BLaER1 treated with 17β-estradiol and CSF1 and Interleukin-3, amounts not matched to agents 10 nM and 100 nM (cell line): Measurements from ENCODE around the gene COPS4.

ENCODE experiments used
- H3K27ac ChIP-seq, 11 experiments: shearing (Covaris generic); formaldehyde crosslinking; 2 replicates each; pipeline ENCODE4 v1.8.1; 2022
- H3K27me3 ChIP-seq, 11 experiments: shearing (Covaris generic); formaldehyde crosslinking; 2 replicates each; pipeline ENCODE4 v1.8.1; 2022
- H3K36me3 ChIP-seq, 11 experiments: shearing (Covaris generic); formaldehyde crosslinking; 2 replicates each; pipeline ENCODE4 v1.8.1; 2022
- H3K4me1 ChIP-seq, 10 experiments: shearing (Covaris generic); formaldehyde crosslinking; 2 replicates each; pipeline ENCODE4 v1.8.1; 2022
- H3K4me2 ChIP-seq, 11 experiments: shearing (Covaris generic); formaldehyde crosslinking; 2 replicates each; pipeline ENCODE4 v1.8.1; 2022
- H3K4me3 ChIP-seq, 10 experiments: shearing (Covaris generic); formaldehyde crosslinking; 2 replicates each; pipeline ENCODE4 v1.8.1; 2022
- H3K9ac ChIP-seq, 11 experiments: shearing (Covaris generic); formaldehyde crosslinking; 2 replicates each; pipeline ENCODE4 v1.8.1; 2022
- H3K9me3 ChIP-seq, 11 experiments: shearing (Covaris generic); formaldehyde crosslinking; replicated peaks in 1 of 11; 2 replicates each; pipeline ENCODE4 v1.8.1; 2022
- H4K20me1 ChIP-seq, 11 experiments: shearing (Covaris generic); formaldehyde crosslinking; 2 replicates each; pipeline ENCODE4 v1.8.1; 2022
- Cebpa-rat ChIP-seq, 11 experiments: shearing (Covaris generic); IDR thresholded peaks; 2 replicates each; pipeline ENCODE4 v1.8.1; 2022

The COPS4 gene

DNA sequence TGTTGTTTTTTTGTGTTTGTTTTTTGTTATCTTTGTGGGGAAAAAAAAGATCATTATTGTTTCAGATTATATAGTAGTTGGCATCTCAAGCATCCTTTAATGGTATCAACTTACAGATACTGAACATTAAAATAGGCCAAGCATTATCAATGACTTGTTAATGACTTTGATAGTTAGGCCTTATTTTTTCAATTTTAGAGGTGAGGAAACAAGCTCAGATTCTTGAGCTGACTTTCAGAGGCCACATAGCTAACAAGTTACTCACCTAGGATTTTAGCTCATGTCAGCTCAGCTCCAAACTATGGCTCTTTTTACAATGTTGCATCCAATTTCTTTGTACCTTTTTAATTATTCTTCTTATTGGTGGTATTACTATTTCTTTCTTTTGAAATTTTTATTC lies 80.0 kb downstream of the COPS4 start:
- Histone ChIP-seq H3K36me3 (no peaks in the 10 kb centered on the region), H4K20me1 (no peaks in the 10 kb centered on the region), H3K4me3 (no peak overlapping the region), H3K27ac (peak overlapping the region in 5 of 11 experiments; percentile 1 to 35 (median 22); a peak in 6 of 22 replicates), H3K9ac (no peak overlapping the region), H3K4me1 (peaks cover 42 to 64% (median 50%) of the 10 kb centered on the region in 10 experiments), H3K9me3 (no peaks in the 10 kb centered on the region), H3K4me2 (peak overlapping the region in 6 of 11 experiments; percentile 2 to 56 (median 44); a peak in 11 of 22 replicates), H3K27me3 (peaks cover 0 to 2% (median 0%) of the 10 kb centered on the region in 11 experiments; a peak in 3 of 22 replicates)
- TF ChIP-seq Cebpa-rat (IDR thresholded peaks at IDR 0.05), result no peak

DNA sequence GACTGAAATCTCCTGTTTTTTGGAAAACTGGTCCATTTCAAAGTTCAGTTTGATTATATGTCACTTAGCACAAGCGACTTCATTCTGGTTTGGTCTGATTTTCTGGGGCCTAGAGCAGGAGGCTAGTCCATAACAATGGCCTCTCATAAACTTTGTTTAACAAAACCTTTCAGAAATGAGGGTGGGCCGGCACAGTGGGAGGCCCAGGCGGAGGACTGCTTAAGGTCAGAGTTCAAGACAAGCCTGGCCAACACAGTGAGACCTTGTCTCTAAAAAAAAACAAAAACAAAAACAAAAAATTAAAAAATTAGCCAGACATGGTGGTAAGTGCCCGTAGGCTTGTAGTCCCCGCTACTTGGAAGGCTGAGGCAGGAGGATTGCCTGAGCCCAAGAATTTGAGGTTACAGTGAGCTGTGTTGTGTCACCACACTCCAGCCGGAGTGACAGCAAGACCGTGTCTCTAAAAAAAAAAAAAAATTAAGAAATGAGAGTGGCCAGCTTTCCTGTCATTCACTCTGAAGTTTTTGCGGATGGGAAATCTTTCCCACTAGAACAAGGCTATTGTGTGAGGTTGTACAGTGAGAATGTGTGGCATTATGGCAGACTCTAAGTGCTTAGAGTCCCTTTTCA lies 80.8 kb downstream of the COPS4 start:
- no peaks in the 10 kb centered on the region for H3K36me3 ChIP-seq
- H4K20me1 ChIP-seq, result no peaks in the 10 kb centered on the region
- no peaks in the 10 kb centered on the region for H3K27me3 ChIP-seq
- no peak overlapping the region for H3K9ac ChIP-seq
- H3K27ac ChIP-seq, result peak overlapping the region in 1 of 11 experiments; percentile 21; a peak in 1 of 22 replicates
- no peaks in the 10 kb centered on the region; a peak in 1 of 22 replicates for H3K9me3 ChIP-seq
- no peak overlapping the region for H3K4me3 ChIP-seq
- TF ChIP-seq Cebpa-rat (IDR thresholded peaks at IDR 0.05), result no peak
- H3K4me1 ChIP-seq, result peaks cover 35 to 56% (median 43%) of the 10 kb centered on the region in 10 experiments
- H3K4me2 ChIP-seq, result no peak overlapping the region

DNA sequence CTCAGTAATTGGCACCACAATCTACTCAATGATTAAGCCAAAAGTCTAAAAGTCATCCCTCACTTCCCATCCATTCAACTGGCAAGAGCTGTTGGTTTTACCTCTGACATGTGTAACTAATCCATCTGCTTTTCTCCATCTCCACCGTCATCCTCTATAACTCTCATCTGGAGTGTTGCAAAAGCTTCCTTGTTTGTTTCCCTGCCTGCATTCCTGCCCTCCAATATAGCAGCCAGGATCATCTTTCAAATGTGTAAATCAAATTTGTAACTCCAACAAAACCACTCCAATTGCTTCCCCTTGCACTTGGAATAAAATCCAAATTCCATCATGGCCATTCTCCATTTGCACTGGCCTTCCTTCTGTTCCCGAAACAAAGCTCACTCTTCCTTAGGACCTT lies 83.9 kb downstream of the COPS4 start:
- Histone ChIP-seq H3K36me3 (peaks cover 0 to 4% (median 0%) of the 10 kb centered on the region in 11 experiments; a peak in 2 of 22 replicates), H3K4me1 (peaks cover 8 to 45% (median 29%) of the 10 kb centered on the region in 10 experiments), H3K4me3 (no peak overlapping the region), H3K9me3 (peaks cover 5 to 31% (median 18%) of the 10 kb centered on the region in 11 experiments; a peak in 17 of 22 replicates), H4K20me1 (no peaks in the 10 kb centered on the region), H3K9ac (no peak overlapping the region), H3K27me3 (no peaks in the 10 kb centered on the region), H3K4me2 (peak overlapping the region in 2 of 11 experiments; percentile 41 to 60; a peak in 4 of 22 replicates), H3K27ac (peak overlapping the region in 1 of 11 experiments; percentile 22; a peak in 2 of 22 replicates)
- no peak for TF ChIP-seq Cebpa-rat (IDR thresholded peaks at IDR 0.05)

DNA sequence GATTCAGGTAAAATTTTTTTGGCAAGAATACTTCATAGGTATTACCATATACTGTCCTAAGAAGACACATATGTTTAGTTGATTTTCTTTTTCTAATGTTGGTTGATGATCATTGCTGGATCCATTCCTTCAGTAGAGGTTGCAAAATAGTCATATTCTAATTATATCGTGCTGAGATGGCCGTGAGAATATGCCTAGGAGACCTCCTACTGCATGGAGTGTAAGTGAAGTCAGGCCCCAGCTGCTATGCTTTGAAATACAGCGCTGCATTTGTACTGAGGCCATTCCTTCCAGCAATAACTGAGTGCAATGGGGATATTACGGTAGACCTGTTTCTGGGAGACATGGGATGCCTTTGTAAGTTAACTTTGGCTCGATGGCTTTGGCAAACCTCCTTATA lies 86.3 kb downstream of the COPS4 start:
- H3K4me2 ChIP-seq, result peak overlapping the region in 5 of 11 experiments; percentile 2 to 47 (median 22); a peak in 5 of 22 replicates
- no peak for TF ChIP-seq Cebpa-rat (IDR thresholded peaks at IDR 0.05)
- H3K4me1 ChIP-seq, result peaks cover 6 to 52% (median 35%) of the 10 kb centered on the region in 10 experiments; a peak in 18 of 20 replicates
- H3K9me3 ChIP-seq, result peaks cover 5 to 53% (median 21%) of the 10 kb centered on the region in 11 experiments; a peak in 17 of 22 replicates
- H3K27me3 ChIP-seq, result no peaks in the 10 kb centered on the region
- peaks cover 0 to 4% (median 0%) of the 10 kb centered on the region in 11 experiments; a peak in 2 of 22 replicates for H3K36me3 ChIP-seq
- H3K9ac ChIP-seq, result no peak overlapping the region
- peak overlapping the region in 5 of 11 experiments; percentile 16 to 93 (median 52); a peak in 10 of 22 replicates for H3K27ac ChIP-seq
- H4K20me1 ChIP-seq, result no peaks in the 10 kb centered on the region
- no peak overlapping the region for H3K4me3 ChIP-seq

DNA sequence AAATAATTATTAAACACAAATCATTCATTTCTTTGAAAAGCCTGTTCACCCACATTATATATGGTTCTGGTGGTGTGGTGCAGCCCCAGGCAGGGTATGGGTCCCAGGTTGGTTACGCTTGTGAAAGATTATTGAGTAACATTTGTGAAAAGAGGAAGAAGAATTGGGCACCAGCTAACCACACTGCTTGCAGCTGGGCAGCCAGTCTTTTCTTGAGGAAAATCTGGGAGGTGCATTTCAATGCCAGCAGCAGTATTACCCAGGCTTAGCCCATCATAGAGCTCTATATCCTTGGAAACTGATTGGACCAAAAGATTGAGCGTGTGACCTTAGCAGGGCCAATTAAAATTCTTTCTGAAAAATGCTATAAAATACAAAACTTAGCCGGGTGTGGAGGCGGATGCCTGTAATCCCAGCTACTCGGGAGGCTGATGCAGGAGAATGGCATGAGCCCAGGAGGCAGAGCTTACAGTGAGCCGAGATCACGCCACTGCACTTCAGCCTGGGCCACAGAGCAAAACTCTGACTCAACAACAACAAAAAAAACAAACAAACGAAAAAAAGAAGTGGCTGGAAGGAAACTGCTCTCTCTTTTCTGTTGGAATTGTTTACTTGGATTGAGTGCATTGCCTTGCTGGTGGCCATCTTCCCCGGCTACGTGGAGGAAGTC lies 89.3 kb downstream of the COPS4 start:
- Histone ChIP-seq H4K20me1 (no peaks in the 10 kb centered on the region), H3K27me3 (no peaks in the 10 kb centered on the region), H3K4me1 (peaks cover 6 to 76% (median 51%) of the 10 kb centered on the region in 10 experiments; a peak in 18 of 20 replicates), H3K4me3 (peak overlapping the region in 3 of 10 experiments; percentile 19 to 51 (median 25); a peak in 1 of 20 replicates), H3K36me3 (peaks cover 0 to 4% (median 0%) of the 10 kb centered on the region in 11 experiments; a peak in 2 of 22 replicates), H3K27ac (peak overlapping the region; percentile 68 to 94 (median 90); a peak in 21 of 22 replicates), H3K9me3 (peaks cover 12 to 74% (median 33%) of the 10 kb centered on the region in 11 experiments; a peak in 20 of 22 replicates), H3K9ac (peak overlapping the region in 9 of 11 experiments; percentile 18 to 76 (median 68); a peak in 15 of 22 replicates), H3K4me2 (peak overlapping the region; percentile 14 to 73 (median 57); a peak in 21 of 22 replicates)
- peak; percentile 57 to 96 (median 89); a peak in 19 of 22 replicates for TF ChIP-seq Cebpa-rat (IDR thresholded peaks at IDR 0.05)
